GM19043 (cell line): ENCODE results near the gene TMEM266.

Experiments
- ATAC-seq: cut with Tn5 transposase; IDR thresholded peaks from one replicate; pipeline ENCODE4 v1.9.1; 2021; ENCODE audit warnings: low read depth; ENCODE audit not compliant: unreplicated experiment

TMEM266 gene

GRCh38 chr15:76123031-76123430 lies 63.2 kb downstream of the TMEM266 start:
- no peak for ATAC-seq

- no peak for ATAC-seq
These were observed 67.4 kb downstream of the TMEM266 start for GRCh38 chr15:76127169-76127568.

GRCh38 chr15:76127880-76128279 lies 68.1 kb downstream of the TMEM266 start:
- no peak for ATAC-seq

GRCh38 chr15:76134537-76134936 lies 74.8 kb downstream of the TMEM266 start:
- no peak for ATAC-seq

GRCh38 chr15:76135516-76135915 lies 75.7 kb downstream of the TMEM266 start:
- ATAC-seq = no peak

GRCh38 chr15:76138436-76138835 lies 78.7 kb downstream of the TMEM266 start:
- ATAC-seq = no peak

- no peak for ATAC-seq
These were observed 79.7 kb downstream of the TMEM266 start for GRCh38 chr15:76139368-76140073.

GRCh38 chr15:76140074-76140464 lies 80.3 kb downstream of the TMEM266 start:
- no peak for ATAC-seq

- no peak for ATAC-seq
These were observed 87.0 kb downstream of the TMEM266 start for GRCh38 chr15:76146812-76147211.

GRCh38 chr15:76147906-76148570 lies 88.3 kb downstream of the TMEM266 start:
- ATAC-seq = no peak

GRCh38 chr15:76149291-76149915 lies 89.6 kb downstream of the TMEM266 start:
- ATAC-seq = no peak

GRCh38 chr15:76150513-76150912 lies 90.7 kb downstream of the TMEM266 start:
- peak; percentile 34 for ATAC-seq

- peak; percentile 90 for ATAC-seq
These were observed 91.3 kb downstream of the TMEM266 start for GRCh38 chr15:76150971-76151598.

GRCh38 chr15:76151599-76151974 lies 91.8 kb downstream of the TMEM266 start:
- ATAC-seq = no peak

GRCh38 chr15:76152197-76152596 lies 92.4 kb downstream of the TMEM266 start:
- no peak for ATAC-seq

GRCh38 chr15:76153241-76154197 lies 93.7 kb downstream of the TMEM266 start:
- ATAC-seq = no peak

- no peak for ATAC-seq
These were observed 95.9 kb downstream of the TMEM266 start for GRCh38 chr15:76155731-76156130.

GRCh38 chr15:76158226-76158625 lies 98.4 kb downstream of the TMEM266 start:
- no peak for ATAC-seq

GRCh38 chr15:76158815-76159214 lies 99.0 kb downstream of the TMEM266 start:
- no peak for ATAC-seq

GRCh38 chr15:76159282-76159681 lies 99.5 kb downstream of the TMEM266 start:
- ATAC-seq = no peak
